Tibial nerve (tissue), 3 donors: ENCODE data around the gene TNS3.
"Not testable (repeated sequence)": the region's sequence is repeated elsewhere in the genome, so short reads cannot be mapped to it uniquely, and the experiment has no call there.

Experiments used
- POLR2A ChIP-seq, 2 donors: fragments of 450-650 bp; IDR thresholded peaks; one replicate each; pipeline ENCODE4 v1.6.1; 2017; ENCODE audit warnings: antibody characterized with exemption in 2 of 2, mild to moderate bottlenecking in 2 of 2, moderate library complexity in 2 of 2
- TF ChIP-seq, protein P1 (sequence below), 5 experiments: fragments of 200-600 bp in 3 of 5; fragments of 450-650 bp in 2 of 5; sonication (generic) in 3 of 5; IDR thresholded peaks; one replicate each; pipeline ENCODE4 v1.5.1; 2016 to 2019; ENCODE audit warnings: antibody characterized with exemption in 5 of 5, mild to moderate bottlenecking in 3 of 5, moderate library complexity in 2 of 5

DNA sequence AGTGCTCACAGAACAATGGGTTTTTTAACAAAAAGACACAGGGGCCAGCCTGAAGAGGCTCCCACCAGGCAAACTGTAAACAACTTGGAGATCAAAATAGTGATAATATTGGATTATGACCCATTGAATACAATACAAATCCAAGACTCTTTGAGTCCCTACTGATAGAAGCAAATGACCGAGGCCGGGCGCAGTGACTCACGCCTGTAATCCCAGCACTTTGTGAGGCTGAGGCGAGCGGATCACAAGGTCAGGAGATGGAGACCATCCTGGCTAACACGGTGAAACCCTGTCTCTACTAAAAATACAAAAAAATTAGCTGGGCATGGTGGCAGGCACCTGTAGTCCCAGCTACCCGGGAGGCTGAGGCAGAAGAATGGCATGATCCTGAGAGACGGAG lies 40.4 kb downstream of the TNS3 start:
- TF ChIP-seq POLR2A (IDR thresholded peaks at IDR 0.05): not testable (repeated sequence)
- TF ChIP-seq, protein P1, sequence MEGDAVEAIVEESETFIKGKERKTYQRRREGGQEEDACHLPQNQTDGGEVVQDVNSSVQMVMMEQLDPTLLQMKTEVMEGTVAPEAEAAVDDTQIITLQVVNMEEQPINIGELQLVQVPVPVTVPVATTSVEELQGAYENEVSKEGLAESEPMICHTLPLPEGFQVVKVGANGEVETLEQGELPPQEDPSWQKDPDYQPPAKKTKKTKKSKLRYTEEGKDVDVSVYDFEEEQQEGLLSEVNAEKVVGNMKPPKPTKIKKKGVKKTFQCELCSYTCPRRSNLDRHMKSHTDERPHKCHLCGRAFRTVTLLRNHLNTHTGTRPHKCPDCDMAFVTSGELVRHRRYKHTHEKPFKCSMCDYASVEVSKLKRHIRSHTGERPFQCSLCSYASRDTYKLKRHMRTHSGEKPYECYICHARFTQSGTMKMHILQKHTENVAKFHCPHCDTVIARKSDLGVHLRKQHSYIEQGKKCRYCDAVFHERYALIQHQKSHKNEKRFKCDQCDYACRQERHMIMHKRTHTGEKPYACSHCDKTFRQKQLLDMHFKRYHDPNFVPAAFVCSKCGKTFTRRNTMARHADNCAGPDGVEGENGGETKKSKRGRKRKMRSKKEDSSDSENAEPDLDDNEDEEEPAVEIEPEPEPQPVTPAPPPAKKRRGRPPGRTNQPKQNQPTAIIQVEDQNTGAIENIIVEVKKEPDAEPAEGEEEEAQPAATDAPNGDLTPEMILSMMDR (IDR thresholded peaks at IDR 0.05): not testable (repeated sequence)
